Gastrocnemius medialis (tissue), 4 donors: ENCODE results near the gene SOX1. TPM values are rescaled to one million over a fixed set of nuclear protein-coding genes. Genes with fewer than 3 reads are reported as not detected.

Source experiments
- ATAC-seq, 2 donors: fragments of 150-250 bp; one replicate each; pipeline ENCODE4 v1.9.1; 2016
- DNase-seq, 2 donors: peaks; one replicate each; pipeline ENCODE4 v3.0.0-alpha.2; 2019
- H3K27ac ChIP-seq, 4 donors: fragments of 200-600 bp; sonication (generic); 1 replicate in 1 of 4; 2 replicates in 3 of 4; pipeline ENCODE4 v1.5.1; 2016 to 2018; ENCODE audit warnings: mild to moderate bottlenecking in 2 of 4, moderate library complexity in 1 of 4
- H3K27me3 ChIP-seq, 3 donors: fragments of 200-600 bp; sonication (generic) in 2 of 3; 1 replicate in 1 of 3; 2 replicates in 2 of 3; pipeline versions ENCODE4 v1.5.1 to v1.6.0; 2016 to 2019; ENCODE audit warnings: mild to moderate bottlenecking in 1 of 3, moderate library complexity in 1 of 3
- H3K36me3 ChIP-seq, 2 donors: fragments of 200-600 bp; sonication (generic) in 1 of 2; one replicate each; pipeline ENCODE4 v1.5.1; 2017 to 2018
- H3K4me1 ChIP-seq, 2 donors: fragments of 200-600 bp; sonication (generic) in 1 of 2; one replicate each; pipeline ENCODE4 v1.5.1; 2016 to 2017; ENCODE audit warnings: mild to moderate bottlenecking in 2 of 2
- H3K4me3 ChIP-seq, 4 donors: fragments of 200-600 bp; sonication (generic) in 3 of 4; 1 replicate in 1 of 4; 2 replicates in 3 of 4; pipeline ENCODE4 v1.5.1; 2016 to 2019; ENCODE audit warnings: mild to moderate bottlenecking in 2 of 4
- H3K9me3 ChIP-seq, 3 donors: fragments of 200-600 bp; sonication (generic) in 2 of 3; 1 replicate in 1 of 3; 2 replicates in 2 of 3; pipeline ENCODE4 v1.5.1; 2016 to 2019
- POLR2A ChIP-seq, 2 donors: fragments of 450-650 bp; IDR thresholded peaks; one replicate each; pipeline ENCODE4 v1.6.1; 2017; ENCODE audit warnings: antibody characterized with exemption in 2 of 2, mild to moderate bottlenecking in 2 of 2, moderate library complexity in 2 of 2
- in situ Hi-C, 4 donors: fragments of 200-750 bp; cut with MboI; loops; one replicate each; pipeline versions ENCODE4 v1.15.0 to v1.8.0; 2017; ENCODE audit warnings: low sequenced_read_pairs in 4 of 4
- intact Hi-C: fragments of 100-400 bp; cut with DNase I; formaldehyde crosslinking; loops from one replicate; pipeline ENCODE4 v1.15.1; 2023; ENCODE audit warnings: low total_unique reads
- total RNA-seq, 4 donors: library from RNA; depleted of rRNA; stranded (reverse); fragments of >200 nt; gene quantifications; one replicate each; pipeline versions ENCODE4 v1.1.0 to v1.2.3, GENCODE V29; 2016
- TF ChIP-seq, protein P1 (sequence below), 5 experiments: fragments of 450-650 bp in 3 of 5; fragments of 200-600 bp in 2 of 5; sonication (generic) in 2 of 5; IDR thresholded peaks in 4 of 5; conservative IDR thresholded peaks in 1 of 5; 1 replicate in 4 of 5; 2 replicates in 1 of 5; pipeline ENCODE4 v1.5.1; 2016 to 2019; ENCODE audit warnings: antibody characterized with exemption in 5 of 5, mild to moderate bottlenecking in 3 of 5, moderate library complexity in 3 of 5

Gene SOX1
- total RNA-seq, 4 donors from 2014 or later: not detected

DNA sequence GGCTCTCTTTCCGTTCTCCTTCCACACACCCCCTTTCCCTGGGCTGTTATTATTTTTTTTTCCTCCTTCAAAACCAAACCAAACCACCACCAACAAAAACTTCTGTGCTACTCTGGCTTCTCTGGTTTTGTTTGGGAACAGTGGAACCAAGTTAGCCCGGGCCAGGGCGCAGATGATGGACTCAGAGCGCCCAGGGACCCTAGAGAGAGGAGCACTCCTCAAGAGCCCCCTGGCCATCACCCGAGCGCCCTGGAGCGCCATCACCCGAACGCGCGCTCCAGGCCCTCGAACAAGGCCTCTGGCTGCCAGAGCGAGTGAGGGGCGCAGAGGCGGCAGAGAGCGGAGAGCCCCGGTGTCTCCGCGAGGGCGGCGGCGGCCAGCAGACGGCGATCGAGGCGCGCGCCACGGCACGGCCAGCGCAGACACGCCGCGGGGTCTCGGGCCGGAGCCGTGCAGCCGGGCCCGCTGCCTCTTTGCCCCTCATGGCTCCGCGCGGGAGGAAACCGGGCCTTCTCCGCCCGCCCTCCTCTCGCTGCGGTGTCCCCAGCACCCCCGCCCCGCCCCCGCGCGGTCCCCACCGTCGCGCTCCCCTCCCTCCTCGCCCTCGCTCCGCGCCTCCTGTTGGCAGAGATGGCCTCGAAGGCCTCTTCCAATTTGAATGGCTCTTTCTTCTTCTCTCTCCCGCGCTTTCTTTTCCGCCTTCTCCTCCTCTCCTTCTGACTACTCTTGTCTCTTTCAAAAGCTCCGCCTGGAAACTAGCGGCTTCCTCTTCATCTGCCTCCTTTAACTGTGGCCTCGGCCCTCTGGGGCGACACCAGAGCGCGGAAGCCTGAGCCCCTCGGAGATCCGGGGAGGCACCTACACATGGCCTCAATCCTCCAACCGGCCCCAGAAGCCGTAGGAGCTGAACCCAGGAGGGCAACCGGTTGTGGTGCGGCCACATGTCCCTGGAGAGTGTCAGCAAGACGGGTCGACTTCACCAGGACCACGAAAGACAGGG, 4.1 kb upstream of the SOX1 start:
- no peak overlapping the region for H3K27ac ChIP-seq
- H3K36me3 ChIP-seq: no peaks in the 10 kb centered on the region
- peaks cover 0 to 2% of the 10 kb centered on the region in 2 donors for H3K4me1 ChIP-seq
- H3K9me3 ChIP-seq: no peaks in the 10 kb centered on the region
- intact Hi-C loops: no loop called here
- TF ChIP-seq, protein P1, sequence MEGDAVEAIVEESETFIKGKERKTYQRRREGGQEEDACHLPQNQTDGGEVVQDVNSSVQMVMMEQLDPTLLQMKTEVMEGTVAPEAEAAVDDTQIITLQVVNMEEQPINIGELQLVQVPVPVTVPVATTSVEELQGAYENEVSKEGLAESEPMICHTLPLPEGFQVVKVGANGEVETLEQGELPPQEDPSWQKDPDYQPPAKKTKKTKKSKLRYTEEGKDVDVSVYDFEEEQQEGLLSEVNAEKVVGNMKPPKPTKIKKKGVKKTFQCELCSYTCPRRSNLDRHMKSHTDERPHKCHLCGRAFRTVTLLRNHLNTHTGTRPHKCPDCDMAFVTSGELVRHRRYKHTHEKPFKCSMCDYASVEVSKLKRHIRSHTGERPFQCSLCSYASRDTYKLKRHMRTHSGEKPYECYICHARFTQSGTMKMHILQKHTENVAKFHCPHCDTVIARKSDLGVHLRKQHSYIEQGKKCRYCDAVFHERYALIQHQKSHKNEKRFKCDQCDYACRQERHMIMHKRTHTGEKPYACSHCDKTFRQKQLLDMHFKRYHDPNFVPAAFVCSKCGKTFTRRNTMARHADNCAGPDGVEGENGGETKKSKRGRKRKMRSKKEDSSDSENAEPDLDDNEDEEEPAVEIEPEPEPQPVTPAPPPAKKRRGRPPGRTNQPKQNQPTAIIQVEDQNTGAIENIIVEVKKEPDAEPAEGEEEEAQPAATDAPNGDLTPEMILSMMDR (IDR thresholded peaks at IDR 0.05 in 4 of 5, conservative IDR thresholded peaks at IDR 0.05 in 1 of 5): no peak
- TF ChIP-seq POLR2A (IDR thresholded peaks at IDR 0.05): no peak
- H3K4me3 ChIP-seq: no peak overlapping the region
- peaks cover 73 to 89% (median 83%) of the 10 kb centered on the region in 3 donors for H3K27me3 ChIP-seq
- in situ Hi-C loops: no loop called here
- no peak for DNase-seq
- ATAC-seq: no peak

DNA sequence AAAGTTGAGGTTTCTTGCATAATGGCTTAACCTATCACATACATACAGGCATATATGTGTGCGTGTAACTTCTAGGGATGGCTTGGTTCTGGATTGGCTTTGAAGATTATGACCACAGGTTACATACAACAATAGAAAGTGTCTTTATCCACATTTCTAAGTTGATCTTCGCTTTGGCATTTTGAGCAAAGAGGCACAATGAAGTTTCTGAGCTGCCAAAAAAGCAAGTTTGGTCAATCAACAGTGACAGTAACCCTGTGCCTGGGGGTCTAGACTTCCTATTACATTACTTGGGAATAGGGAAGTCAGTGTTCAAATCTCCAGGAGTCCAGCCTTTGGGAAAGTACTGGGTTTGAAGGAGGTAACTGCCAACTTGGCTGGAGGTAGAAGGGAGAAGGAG, 3.1 kb upstream of the SOX1 start:
- DNase-seq (no peak), ATAC-seq (no peak)
- no peak overlapping the region for H3K4me3 ChIP-seq
- no peaks in the 10 kb centered on the region for H3K4me1 ChIP-seq
- intact Hi-C loops (no loop called here), in situ Hi-C loops (no loop called here)
- H3K36me3 ChIP-seq: no peaks in the 10 kb centered on the region
- H3K27me3 ChIP-seq: peaks cover 64 to 81% (median 77%) of the 10 kb centered on the region in 3 donors
- no peaks in the 10 kb centered on the region for H3K9me3 ChIP-seq
- no peak for TF ChIP-seq POLR2A (IDR thresholded peaks at IDR 0.05)
- TF ChIP-seq, protein P1 (IDR thresholded peaks at IDR 0.05 in 4 of 5, conservative IDR thresholded peaks at IDR 0.05 in 1 of 5): no peak
- no peak overlapping the region for H3K27ac ChIP-seq

DNA sequence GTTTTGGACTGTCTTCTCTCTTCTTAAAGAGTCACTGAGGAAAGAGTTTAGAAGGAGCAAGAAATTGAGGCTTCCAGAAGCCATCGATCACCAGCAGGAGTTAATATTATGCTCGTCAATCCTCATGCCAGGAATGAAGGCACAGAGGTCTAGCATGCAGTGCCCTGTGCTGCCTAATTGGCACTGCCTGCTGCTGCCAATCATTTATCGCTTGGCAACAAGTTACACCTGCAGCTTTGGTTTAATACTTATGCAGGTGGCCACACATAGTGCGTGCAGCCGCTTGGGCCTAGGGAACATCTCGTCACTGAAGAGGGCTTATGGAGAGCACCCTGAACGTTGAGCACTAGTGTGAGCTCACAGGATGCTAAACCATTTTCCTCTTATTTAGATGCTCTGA, 2.7 kb upstream of the SOX1 start:
- H3K9me3 ChIP-seq: no peaks in the 10 kb centered on the region
- TF ChIP-seq, protein P1 (IDR thresholded peaks at IDR 0.05 in 4 of 5, conservative IDR thresholded peaks at IDR 0.05 in 1 of 5): no peak
- no peak for TF ChIP-seq POLR2A (IDR thresholded peaks at IDR 0.05)
- peaks cover 64 to 81% (median 77%) of the 10 kb centered on the region in 3 donors for H3K27me3 ChIP-seq
- no peaks in the 10 kb centered on the region for H3K4me1 ChIP-seq
- ATAC-seq: no peak
- no peak for DNase-seq
- intact Hi-C loops: no loop called here
- no peaks in the 10 kb centered on the region for H3K36me3 ChIP-seq
- H3K4me3 ChIP-seq: no peak overlapping the region
- in situ Hi-C loops: no loop called here
- H3K27ac ChIP-seq: no peak overlapping the region

DNA sequence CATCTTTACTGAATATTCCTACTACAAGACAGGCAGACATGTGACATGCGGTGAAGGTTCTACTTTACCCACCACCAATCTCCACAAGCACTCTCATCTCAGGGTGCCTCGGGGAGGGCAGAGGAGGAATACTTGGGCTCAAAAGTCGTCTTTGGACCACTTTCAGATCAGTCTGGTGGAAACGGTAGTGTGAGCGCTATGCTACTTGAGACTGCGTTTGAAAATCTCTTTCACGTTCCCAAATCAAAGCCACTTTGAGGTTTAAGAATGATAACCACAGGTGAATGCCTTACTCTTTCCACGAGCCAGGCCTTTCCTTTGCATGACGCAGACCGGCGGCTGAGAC, 1.5 kb upstream of the SOX1 start:
- Histone ChIP-seq H3K27ac (no peak overlapping the region), H3K9me3 (no peaks in the 10 kb centered on the region), H3K36me3 (no peaks in the 10 kb centered on the region), H3K4me1 (no peaks in the 10 kb centered on the region), H3K27me3 (peaks cover 66 to 82% (median 77%) of the 10 kb centered on the region in 3 donors), H3K4me3 (no peak overlapping the region)
- no peak for DNase-seq
- intact Hi-C loops: no loop called here
- in situ Hi-C loops: no loop called here
- TF ChIP-seq POLR2A (IDR thresholded peaks at IDR 0.05): no peak
- no peak for ATAC-seq

DNA sequence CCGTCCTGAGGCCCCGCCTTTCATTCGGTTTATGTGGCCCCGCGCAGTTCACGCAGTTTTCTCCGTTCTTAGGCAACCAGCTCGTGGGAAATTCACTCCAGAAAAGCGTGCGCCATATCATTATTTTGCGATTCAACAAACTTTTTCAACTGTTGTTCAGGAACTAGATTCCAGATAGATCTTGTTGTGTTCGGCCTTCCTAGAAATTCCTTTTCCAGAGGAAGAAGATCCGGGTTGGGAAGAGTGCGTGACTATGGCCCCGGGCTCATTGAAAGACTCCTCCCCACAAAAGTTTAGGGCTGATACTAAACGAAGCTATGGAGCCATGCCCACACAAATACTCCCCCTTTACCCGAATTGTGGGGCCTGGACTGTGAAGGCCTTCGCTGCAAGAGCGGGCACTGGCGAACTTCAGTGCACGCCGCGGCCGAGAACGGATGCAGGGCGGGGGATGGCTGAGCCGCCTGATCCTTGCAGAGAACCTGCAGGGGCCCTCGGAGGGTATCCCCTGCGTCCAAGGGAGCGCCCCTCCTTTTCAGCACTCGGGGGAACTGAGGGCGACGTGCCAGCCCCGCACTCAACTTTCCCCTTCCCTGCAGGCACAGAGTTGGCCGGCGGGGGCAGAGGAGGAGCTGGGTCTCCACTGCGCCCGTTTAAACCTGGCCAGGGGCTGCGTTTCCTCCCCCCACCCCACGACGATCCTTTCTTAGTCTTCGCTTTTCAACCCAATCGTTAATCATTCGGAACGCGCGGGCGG, 904 bp upstream of the SOX1 start:
- Histone ChIP-seq H3K36me3 (no peaks in the 10 kb centered on the region), H3K27me3 (peaks cover 66 to 82% (median 77%) of the 10 kb centered on the region in 3 donors), H3K4me3 (peak overlapping the region in 3 of 4 donors; percentile 33 to 40 (median 38)), H3K4me1 (no peaks in the 10 kb centered on the region), H3K9me3 (no peaks in the 10 kb centered on the region), H3K27ac (no peak overlapping the region)
- DNase-seq (no peak), ATAC-seq (no peak)
- TF ChIP-seq, protein P1 (IDR thresholded peaks at IDR 0.05 in 4 of 5, conservative IDR thresholded peaks at IDR 0.05 in 1 of 5): no peak
- no peak for TF ChIP-seq POLR2A (IDR thresholded peaks at IDR 0.05)
- intact Hi-C loops: no loop called here
- in situ Hi-C loops: no loop called here
